ENCODE results near the gene AQP2.

AQP2 gene

DNA sequence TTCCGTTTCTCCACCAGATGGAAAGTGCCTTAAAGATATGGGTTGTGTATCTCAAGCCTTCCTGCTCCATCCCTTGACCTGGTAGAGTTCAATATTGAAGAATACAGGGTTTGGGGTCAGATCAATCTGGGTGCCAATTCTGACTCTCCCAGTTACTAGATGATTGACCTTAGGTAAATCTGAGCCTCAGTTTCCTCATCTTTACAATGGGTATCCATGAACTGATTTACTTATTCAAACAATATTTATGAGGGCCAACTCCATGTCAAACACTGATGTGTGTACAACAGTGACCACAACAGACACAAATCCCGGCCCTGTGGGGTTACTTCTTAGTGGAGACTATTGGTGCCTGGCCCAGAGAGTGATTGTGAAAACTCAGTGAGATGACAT lies 39.3 kb upstream of the AQP2 start:
- TF ChIP-seq GATA1 (IDR thresholded peaks at IDR 0.05; ENCODE audit: low read depth, low read length) (no peak), POLR2A (IDR thresholded peaks at IDR 0.05; ENCODE audit: low read length) (no peak)
- DNase-seq = no peak

DNA sequence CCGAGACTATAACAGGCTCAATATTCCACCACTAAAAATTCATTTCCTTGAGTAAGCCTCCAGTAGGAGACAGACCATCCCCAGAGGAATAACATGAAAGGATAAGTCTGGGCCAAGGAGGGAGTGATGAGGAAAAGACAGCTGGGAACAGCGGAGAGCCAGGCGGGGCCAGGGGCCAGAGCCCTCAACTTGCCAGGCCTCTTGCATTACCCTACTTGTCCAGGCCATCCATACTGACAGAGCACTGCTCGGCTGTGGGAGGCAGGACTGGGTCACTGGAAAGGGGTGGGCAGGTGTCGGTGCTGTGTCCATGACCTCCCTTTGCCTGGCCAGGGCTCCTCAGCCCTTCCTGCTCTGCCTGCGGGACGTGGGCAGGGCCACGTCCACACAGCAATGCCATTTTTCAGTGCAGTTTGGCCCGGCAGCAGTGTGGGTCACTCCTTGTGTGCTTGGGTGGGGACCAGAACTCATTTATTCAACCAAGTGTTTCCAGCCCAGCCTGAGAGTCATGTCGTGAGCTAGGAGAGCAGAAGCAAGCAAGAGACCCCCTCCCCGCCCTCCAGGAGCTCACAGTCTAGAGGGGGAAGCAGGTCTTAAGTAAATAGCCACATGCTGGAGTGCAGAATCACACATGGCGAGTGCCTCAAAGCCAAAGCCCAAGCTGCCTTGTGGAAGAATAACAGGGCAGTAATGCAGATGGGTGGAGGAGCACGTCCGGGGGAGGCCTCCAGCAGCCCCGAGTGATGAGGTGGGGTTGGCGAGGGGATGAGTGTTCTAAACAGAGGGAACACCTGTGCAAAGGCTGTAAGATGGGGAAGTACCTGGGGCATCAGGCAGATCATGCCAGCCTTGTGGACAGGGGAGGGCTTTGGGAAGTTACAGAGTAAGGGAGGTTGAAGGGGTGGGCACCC lies 37.9 kb upstream of the AQP2 start:
- no peak for DNase-seq
- TF ChIP-seq POLR2A (IDR thresholded peaks at IDR 0.05; ENCODE audit: low read length) (no peak), GATA1 (IDR thresholded peaks at IDR 0.05; ENCODE audit: low read depth, low read length) (no peak)

DNA sequence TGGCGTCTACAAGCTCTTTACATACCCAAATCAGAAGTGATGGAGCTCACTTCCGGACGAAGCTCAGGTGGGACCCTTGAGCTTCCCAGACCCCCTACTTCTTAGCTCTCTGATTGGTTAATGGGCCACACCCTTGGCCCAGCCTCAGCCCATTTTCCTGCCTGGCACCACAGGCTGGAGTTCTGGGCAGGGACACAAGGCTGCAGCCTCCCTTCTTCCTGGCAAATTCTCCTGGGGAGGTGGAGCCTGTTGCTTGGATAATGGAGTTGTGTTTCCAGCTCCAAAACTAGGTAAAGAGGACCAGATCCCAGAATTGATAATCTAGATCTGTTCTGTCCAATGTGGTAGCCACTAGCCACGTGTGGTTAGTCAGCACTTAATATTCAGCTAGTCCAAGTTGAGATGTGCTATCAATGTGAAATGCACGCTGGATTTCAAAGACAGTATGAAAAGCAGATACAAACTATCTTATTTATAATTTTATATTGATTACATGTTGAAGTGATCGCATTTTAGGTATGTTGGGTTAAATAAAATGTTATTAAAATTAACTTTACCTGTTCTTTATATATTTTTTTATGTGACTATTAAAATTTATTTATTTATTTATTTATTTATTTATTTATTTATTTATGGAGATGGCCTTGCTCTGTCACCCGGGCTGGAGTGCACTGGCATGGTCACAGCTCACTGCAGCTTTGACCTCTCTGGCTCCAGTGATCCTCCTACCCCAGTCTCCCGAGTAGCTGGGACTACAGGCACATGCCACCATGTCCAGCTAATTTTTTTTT lies 34.2 kb upstream of the AQP2 start:
- TF ChIP-seq GATA1 (IDR thresholded peaks at IDR 0.05; ENCODE audit: low read depth, low read length) (no peak), POLR2A (IDR thresholded peaks at IDR 0.05; ENCODE audit: low read length) (no peak)

DNA sequence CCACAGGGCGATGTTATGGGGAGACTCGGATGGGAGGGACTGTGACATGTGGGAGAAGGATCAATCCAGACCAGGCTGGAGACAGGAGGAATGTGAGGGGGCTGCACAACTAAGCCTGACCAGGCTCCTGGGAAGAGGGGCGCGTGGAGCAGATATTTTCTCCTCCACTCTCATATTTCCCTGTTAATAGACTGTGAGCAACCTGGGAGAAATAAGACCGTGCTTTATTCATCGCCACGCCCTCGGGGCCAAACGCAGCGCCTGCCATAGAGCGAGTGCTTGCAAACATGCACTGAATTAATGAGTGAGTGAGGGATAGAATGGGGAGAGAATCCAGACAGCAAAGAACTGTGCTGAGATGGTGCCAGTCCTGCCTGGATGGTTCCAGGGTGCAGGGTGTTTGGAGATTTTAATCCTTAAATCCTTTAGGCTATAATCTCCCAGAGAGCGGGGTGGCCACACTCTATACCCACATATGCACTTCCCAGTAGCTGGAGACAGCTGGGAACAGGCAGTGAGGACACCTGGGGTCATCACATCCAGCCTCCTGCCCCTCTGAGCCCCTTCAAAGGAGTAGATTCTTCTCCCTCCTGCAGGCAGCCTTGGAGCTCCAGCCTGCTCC lies 33.3 kb upstream of the AQP2 start:
- DNase-seq = no peak
- TF ChIP-seq GATA1 (IDR thresholded peaks at IDR 0.05; ENCODE audit: low read depth, low read length) (no peak), POLR2A (IDR thresholded peaks at IDR 0.05; ENCODE audit: low read length) (no peak)

More for the DNA sequence above, 34.2 kb upstream of the AQP2 start:
- DNase-seq = no peak

DNA sequence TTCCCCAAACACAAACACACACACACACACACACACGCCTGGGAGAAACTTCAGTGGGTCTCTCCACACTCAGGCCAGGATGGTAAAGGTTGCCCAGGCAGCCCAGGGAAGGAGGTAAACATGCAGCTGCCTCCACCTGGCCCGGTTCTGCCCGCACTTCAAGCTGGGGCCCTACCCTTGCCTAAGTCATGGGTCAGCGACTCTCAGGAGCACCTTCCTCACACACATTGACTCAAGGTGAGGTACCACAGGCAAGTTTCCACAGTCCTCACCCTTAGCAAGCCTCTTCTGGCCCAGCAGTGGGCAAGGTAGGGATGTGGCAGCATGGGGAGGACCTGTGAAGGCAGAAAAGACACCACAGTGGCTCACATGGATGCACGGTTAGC lies 32.8 kb upstream of the AQP2 start:
- TF ChIP-seq GATA1 (IDR thresholded peaks at IDR 0.05; ENCODE audit: low read depth, low read length) (no peak), POLR2A (IDR thresholded peaks at IDR 0.05; ENCODE audit: low read length) (no peak)

DNA sequence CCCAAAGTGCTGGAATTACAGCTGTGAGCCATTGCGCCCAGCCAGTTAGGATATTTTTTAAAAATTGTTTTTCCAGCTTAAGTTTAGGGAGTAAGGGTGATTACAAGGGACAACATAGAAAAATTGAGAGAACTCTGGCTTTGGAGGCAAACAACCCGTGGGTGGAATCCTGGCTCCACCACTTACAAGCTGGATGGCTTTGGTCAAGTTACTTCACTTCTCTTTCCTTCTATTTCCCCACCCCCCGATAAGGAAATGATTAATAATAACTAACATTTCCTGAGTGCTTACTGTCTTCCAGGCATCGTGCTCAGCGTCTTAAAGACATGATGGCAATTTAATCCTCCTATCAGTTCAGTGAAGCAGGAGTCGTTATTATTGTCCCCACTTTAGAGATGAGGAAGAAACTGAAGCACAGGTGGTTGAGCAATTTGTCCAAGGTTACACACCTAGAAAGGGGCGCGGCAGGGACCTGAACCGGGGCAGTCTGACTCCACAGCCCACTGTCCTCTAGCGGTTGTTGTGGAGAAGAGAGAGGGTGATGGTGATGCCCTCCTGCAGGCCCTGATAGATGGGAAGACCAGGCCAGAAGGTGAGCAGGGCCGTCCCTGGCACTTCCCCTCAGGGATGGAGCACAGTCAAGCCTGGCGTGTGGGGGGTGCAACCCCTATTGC lies 30.2 kb upstream of the AQP2 start:
- no peak for TF ChIP-seq POLR2A (IDR thresholded peaks at IDR 0.05; ENCODE audit: low read length)
- TF ChIP-seq GATA1 (IDR thresholded peaks at IDR 0.05; ENCODE audit: low read depth, low read length) = no peak
- DNase-seq = no peak

More for the DNA sequence above, 32.8 kb upstream of the AQP2 start:
- no peak for DNase-seq

DNA sequence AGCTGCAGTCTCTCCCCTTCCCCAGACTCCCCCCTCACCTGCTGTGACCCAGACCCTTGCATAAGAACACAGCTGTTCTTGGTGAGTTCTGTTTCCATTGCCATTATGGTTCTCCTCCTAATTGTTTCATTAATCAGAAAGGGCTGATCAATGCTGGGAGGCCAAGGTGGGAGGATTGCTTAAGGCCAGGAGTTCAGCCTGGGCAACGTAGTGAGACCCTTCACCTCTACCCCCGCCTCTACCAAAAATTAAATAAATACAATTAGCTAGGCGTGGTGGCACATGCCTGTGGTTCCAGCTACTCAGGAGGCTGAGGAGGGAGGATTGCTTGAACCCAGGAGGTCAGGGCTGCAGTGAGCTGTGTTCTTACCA lies 29.6 kb upstream of the AQP2 start:
- DNase-seq = no peak
- TF ChIP-seq GATA1 (IDR thresholded peaks at IDR 0.05; ENCODE audit: low read depth, low read length) (no peak), POLR2A (IDR thresholded peaks at IDR 0.05; ENCODE audit: low read length) (no peak)

DNA sequence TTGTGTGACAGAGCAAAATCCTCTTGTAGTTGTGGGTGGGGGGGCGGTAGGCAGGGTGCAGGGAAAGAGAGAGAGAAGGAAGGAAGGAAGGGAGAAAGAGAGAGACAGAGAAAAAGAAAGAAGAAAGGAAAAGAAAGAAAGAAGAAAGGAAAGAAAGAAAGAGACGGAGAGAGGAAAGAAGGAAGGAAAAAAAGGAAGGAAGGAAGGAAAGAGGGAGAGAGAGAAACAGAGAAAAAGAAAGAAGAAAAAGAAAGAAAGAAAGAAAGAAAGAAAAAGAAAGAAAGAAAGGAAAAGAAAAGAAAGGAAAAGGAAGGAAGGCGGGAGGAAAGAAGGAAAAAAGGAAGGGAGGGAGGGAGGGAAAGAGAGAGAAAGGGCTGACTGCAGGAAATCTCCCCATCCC lies 29.2 kb upstream of the AQP2 start:
- no peak for TF ChIP-seq GATA1 (IDR thresholded peaks at IDR 0.05; ENCODE audit: low read depth, low read length)
- no peak for TF ChIP-seq POLR2A (IDR thresholded peaks at IDR 0.05; ENCODE audit: low read length)
- DNase-seq = no peak

DNA sequence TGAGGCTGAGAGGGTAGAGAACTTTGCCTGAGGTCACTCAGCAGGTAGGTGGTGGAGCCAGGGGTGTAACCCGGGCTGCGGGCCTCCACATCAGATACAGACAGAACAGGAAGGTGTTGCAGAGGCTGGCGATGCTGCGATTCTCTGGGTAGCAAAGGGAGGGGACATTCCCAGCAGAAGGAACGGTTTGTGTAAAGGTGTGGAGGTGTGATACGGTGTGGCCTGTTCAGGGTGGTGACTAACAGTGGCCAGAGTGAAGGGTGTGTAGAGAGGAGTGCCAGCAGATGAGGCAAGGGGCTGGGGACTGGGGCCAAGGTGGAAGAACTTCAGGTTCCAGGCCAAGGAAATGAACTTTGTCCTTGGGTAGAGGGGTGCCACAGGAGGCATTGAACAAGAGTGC lies 28.6 kb upstream of the AQP2 start:
- no peak for DNase-seq
- TF ChIP-seq GATA1 (IDR thresholded peaks at IDR 0.05; ENCODE audit: low read depth, low read length) (no peak), POLR2A (IDR thresholded peaks at IDR 0.05; ENCODE audit: low read length) (no peak)

DNA sequence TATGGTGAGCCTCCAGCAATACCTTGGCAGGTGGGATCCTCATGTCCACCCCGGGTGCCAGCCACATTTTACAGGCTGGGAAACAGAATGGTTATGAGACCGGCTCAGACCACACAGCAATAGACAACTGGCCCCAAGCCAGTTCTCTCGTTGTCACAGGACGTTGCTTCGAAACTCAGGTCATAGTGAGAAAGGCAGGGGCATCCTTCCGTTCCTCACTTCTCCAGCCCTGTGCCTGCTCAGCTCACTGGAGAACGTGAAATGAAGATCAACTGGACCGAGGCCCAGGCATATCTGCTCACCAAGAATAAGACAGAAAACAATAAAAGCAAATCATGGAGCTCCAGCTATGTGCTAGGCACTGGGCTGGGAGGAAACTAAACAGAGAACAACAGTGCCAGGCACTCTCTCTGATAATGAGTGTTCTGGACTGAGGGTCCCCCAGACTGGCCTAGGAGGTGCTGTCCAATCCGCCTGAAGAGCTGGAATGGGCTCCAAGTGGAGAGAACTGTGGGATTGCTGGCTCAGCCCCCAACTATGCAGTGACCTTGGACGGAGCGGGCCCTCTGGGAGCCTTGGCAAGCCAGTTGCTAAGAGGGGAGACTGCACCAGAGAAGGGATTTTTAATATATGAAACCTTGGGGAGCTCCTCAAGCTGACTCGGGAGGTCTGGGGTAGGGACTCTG lies 28.0 kb upstream of the AQP2 start:
- no peak for DNase-seq

DNA sequence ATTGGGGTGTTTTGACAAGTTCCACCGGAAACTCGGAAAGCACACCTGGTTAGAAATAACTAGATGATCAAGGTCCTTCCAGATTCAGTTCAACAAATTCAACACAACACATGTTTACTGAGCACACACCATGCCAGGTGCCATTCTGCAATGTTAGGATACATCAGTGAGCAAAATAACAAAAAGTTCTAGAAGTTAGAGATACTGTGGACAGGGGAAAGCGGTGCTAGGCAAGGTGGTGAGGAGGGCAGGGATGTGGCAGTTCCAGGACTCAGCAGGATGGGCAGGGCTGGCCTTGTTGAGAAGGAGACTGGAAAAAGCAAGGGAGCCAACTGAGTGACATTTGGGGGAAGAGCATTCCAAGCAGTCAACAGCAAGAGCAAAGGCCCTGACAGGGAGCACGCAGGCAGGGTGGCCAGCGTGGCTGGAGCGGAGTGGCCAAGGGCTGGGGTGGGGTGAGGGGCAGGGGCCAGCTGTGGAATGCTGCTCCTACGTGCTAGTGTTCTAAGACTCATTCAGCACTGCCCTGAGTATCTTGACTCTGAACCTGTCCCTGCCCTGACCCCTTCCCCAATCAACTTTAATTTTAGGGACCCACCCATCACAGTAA lies 27.4 kb upstream of the AQP2 start:
- TF ChIP-seq GATA1 (IDR thresholded peaks at IDR 0.05; ENCODE audit: low read depth, low read length) (no peak), POLR2A (IDR thresholded peaks at IDR 0.05; ENCODE audit: low read length) (no peak)

More for the DNA sequence above, 28.0 kb upstream of the AQP2 start:
- no peak for TF ChIP-seq GATA1 (IDR thresholded peaks at IDR 0.05; ENCODE audit: low read depth, low read length)
- TF ChIP-seq POLR2A (IDR thresholded peaks at IDR 0.05; ENCODE audit: low read length) = no peak

DNA sequence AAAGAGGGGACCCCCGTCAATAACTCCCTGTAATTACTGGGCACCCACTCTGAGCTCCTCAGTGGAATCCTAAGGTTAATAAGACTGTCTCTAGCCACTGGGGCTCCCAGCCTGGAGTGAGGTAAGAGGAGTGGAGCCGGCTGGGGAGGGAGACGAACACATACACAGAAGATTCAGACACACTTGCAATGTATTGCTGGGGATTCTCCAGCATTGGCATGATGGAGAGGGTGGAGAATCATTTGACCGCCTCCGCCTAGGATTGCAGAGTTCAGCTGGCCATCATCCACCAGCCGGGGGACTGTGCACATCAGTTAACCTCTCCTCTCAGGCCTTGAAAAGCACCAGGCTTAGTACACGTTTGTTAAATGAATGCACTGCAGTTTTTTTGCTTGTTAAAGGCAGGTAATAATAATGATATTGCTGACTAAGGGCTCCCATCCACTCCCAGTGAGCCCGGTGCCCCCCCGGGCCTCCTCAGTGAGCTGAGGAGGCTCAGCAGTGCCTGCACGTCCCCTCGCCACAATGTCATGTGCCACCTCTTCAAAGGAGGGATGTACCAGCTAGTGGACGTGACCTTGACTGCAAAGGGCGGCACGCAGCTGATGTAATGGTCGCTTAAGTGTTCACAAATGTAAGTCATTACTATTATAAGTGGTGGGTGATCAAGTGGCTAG lies 26.5 kb upstream of the AQP2 start:
- TF ChIP-seq POLR2A (IDR thresholded peaks at IDR 0.05; ENCODE audit: low read length) = no peak
- no peak for DNase-seq

More for the DNA sequence above, 27.4 kb upstream of the AQP2 start:
- DNase-seq = no peak

Measured in erythroblast (primary cell).